BJ (cell line): ENCODE measurements around the gene B4GALT2. TPM values are rescaled to one million over a fixed set of nuclear protein-coding genes. Genes with fewer than 3 reads are reported as not detected.

Experiments
- CTCF ChIA-PET: fragments of 350-600 bp; formaldehyde crosslinking; extraction: SDS; loops from one replicate; lab custom pipeline; 2021; ENCODE audit warnings: antibody characterized with exemption, inconsistent platforms; lab: Yijun Ruan, JAX
- POLR2A ChIA-PET: fragments of 300-600 bp; sonication (Branson Sonifier 250); formaldehyde crosslinking; extraction: SDS; loops from one replicate; lab custom pipeline; 2021; ENCODE audit warnings: antibody characterized with exemption; lab: Charles Lee
- DNase-seq: peaks from one replicate; pipeline ENCODE4 v3.0.0-alpha.2; 2011; ENCODE audit warnings: low read depth
- H3K27me3 ChIP-seq: 2 replicates; pipeline ENCODE4 v1.6.0; 2011; ENCODE audit warnings: low read length; ENCODE audit not compliant: control insufficient read depth, insufficient read depth
- H3K36me3 ChIP-seq: 2 replicates; pipeline ENCODE4 v1.5.1; 2011; ENCODE audit warnings: low read length; ENCODE audit not compliant: control insufficient read depth, insufficient read depth
- H3K4me3 ChIP-seq: 2 replicates; pipeline ENCODE4 v1.5.1; 2011; ENCODE audit warnings: low read depth, mild to moderate bottlenecking, control low read depth, low read length
- polyA plus RNA-seq: library from polyadenylated mRNA; depleted of rRNA; stranded (reverse); fragments of >200 nt; gene quantifications from 2 replicates; pipeline ENCODE4 v1.2.3, GENCODE V29; 2011
- TF ChIP-seq, protein P1 (sequence below): IDR thresholded peaks from 2 replicates; pipeline ENCODE4 v1.5.1; 2011; ENCODE audit warnings: low read depth, mild to moderate bottlenecking, control low read depth, inconsistent platforms, low read length, moderate library complexity; ENCODE audit not compliant: insufficient read depth

The B4GALT2 gene
- polyA plus RNA-seq, 1 experiment = 82.2 TPM

GRCh38 chr1:44032170-44032790 is 53.3 kb downstream of the B4GALT2 start:
- no peak for DNase-seq
- ChIA-PET POLR2A (no interaction called here), CTCF (interaction anchor here (1.1 to 6.6 kb wide), 3 partner anchors 15 to 563 kb away, joined by 3 to 49 read pairs (median 41); no protein-coding TSS in a partner anchor)
- Histone ChIP-seq H3K27me3 (no peaks in the 10 kb centered on the region), H3K4me3 (no peak overlapping the region), H3K36me3 (0 out of 2 replicates have a peak, but pooled peaks cover 2% of the 10 kb centered on the region)
- TF ChIP-seq, protein P1, sequence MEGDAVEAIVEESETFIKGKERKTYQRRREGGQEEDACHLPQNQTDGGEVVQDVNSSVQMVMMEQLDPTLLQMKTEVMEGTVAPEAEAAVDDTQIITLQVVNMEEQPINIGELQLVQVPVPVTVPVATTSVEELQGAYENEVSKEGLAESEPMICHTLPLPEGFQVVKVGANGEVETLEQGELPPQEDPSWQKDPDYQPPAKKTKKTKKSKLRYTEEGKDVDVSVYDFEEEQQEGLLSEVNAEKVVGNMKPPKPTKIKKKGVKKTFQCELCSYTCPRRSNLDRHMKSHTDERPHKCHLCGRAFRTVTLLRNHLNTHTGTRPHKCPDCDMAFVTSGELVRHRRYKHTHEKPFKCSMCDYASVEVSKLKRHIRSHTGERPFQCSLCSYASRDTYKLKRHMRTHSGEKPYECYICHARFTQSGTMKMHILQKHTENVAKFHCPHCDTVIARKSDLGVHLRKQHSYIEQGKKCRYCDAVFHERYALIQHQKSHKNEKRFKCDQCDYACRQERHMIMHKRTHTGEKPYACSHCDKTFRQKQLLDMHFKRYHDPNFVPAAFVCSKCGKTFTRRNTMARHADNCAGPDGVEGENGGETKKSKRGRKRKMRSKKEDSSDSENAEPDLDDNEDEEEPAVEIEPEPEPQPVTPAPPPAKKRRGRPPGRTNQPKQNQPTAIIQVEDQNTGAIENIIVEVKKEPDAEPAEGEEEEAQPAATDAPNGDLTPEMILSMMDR = no peak

- Histone ChIP-seq H3K36me3 (0 out of 2 replicates have a peak, but pooled peaks cover under 1% of the 10 kb centered on the region), H3K4me3 (no peak overlapping the region), H3K27me3 (no peaks in the 10 kb centered on the region)
- ChIA-PET POLR2A (no interaction called here), CTCF (interaction anchor here (1.4 to 5.5 kb wide), 4 partner anchors 14 to 98 kb away, joined by 3 to 96 read pairs (median 31); no protein-coding TSS in a partner anchor)
- DNase-seq = no peak
- TF ChIP-seq, protein P1 = no peak
Observed at GRCh38 chr1:44033041-44033575, 54.1 kb downstream of the B4GALT2 start.

DNA sequence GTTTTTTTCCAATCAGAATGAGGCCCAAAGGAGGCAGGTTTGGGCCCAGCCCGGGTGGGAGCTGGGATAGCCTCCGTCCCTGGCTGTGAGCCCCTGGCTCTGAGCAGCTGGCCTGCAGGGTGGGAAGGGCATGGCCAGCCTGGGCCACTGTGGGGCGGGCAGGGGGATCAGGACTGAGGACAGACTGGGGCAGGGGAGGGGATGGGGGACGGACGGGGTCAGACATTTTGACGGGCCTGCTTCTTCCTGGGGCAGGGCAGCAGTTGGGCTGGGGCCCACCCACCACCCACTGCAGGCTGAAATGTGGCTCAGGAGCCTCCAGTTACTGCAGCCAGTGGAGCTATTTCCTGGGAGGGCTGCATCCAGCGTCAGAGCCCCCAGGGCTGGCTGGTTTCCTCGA is 54.7 kb downstream of the B4GALT2 start:
- no peaks in the 10 kb centered on the region for H3K27me3 ChIP-seq
- no peak for DNase-seq
- ChIA-PET CTCF (interaction anchor here (1.0 to 5.5 kb wide), 5 partner anchors 10 to 99 kb away, joined by 3 to 96 read pairs (median 13); no protein-coding TSS in a partner anchor), POLR2A (no interaction called here)
- no peaks in the 10 kb centered on the region for H3K36me3 ChIP-seq
- H3K4me3 ChIP-seq = no peak overlapping the region
- TF ChIP-seq, protein P1 = no peak

DNA sequence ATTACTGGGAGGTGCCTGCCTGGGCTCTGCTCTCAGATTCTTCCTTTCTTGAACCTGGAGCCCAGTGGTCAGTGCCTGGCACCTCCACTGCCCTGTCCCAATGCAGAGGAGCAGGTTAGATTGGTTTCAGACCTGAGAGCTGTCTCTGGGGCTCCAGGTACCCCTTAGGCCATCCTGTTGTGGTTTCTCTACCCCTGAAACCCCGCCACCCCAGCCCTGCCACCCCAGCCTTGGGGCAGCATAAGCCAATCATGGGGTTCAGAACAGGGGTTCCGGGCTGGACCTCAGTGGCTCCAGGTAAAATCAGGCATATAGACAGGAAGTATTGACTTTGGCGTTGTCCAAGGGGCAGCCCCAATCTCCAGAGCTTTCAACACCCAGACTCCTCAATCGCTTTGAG is 55.4 kb downstream of the B4GALT2 start:
- H3K4me3 ChIP-seq = no peak overlapping the region
- H3K36me3 ChIP-seq = no peaks in the 10 kb centered on the region
- no peak for DNase-seq
- TF ChIP-seq, protein P1 = no peak
- POLR2A ChIA-PET = no interaction called here
- CTCF ChIA-PET = interaction anchor here (1.0 to 5.5 kb wide), 6 partner anchors 10 to 270 kb away, joined by 3 to 96 read pairs (median 8); no protein-coding TSS in a partner anchor
- no peaks in the 10 kb centered on the region for H3K27me3 ChIP-seq

GRCh38 chr1:44034976-44035716 is 56.1 kb downstream of the B4GALT2 start:
- ChIA-PET POLR2A (no interaction called here), CTCF (interaction anchor here (0.7 to 5.5 kb wide), 10 partner anchors 9 to 271 kb away, joined by 3 to 96 read pairs (median 7); no protein-coding TSS in a partner anchor)
- DNase-seq = no peak
- Histone ChIP-seq H3K4me3 (no peak overlapping the region), H3K36me3 (no peaks in the 10 kb centered on the region), H3K27me3 (no peaks in the 10 kb centered on the region)
- TF ChIP-seq, protein P1 = no peak
